HUES64 (cell line): Measurements from ENCODE around the gene MEGF6.

Experiments
- H3K27ac ChIP-seq: 2 replicates; pipeline ENCODE4 v1.7.0; 2013; ENCODE audit warnings: low read depth, low read length, inconsistent platforms
- H3K27me3 ChIP-seq: 2 replicates; pipeline ENCODE4 v1.6.1; 2013; ENCODE audit warnings: mild to moderate bottlenecking, low read length; ENCODE audit not compliant: insufficient read depth
- H3K36me3 ChIP-seq: 2 replicates; pipeline ENCODE4 v1.6.1; 2013; ENCODE audit warnings: mild to moderate bottlenecking, low read length; ENCODE audit not compliant: insufficient read depth
- H3K4me1 ChIP-seq: 2 replicates; pipeline ENCODE4 v1.6.1; 2013; ENCODE audit warnings: mild to moderate bottlenecking, low read length, moderate library complexity; ENCODE audit not compliant: insufficient read depth
- H3K4me3 ChIP-seq: 2 replicates; pipeline ENCODE4 v1.5.1; 2013; ENCODE audit warnings: mild to moderate bottlenecking, low read length, moderate library complexity
- H3K9ac ChIP-seq: 2 replicates; pipeline ENCODE4 v1.6.1; 2013; ENCODE audit warnings: mild to moderate bottlenecking, low read depth, low read length
- H3K9me3 ChIP-seq: 2 replicates; pipeline ENCODE4 v1.6.1; 2013; ENCODE audit warnings: low read depth, low read length; ENCODE audit not compliant: insufficient read depth
- WGBS: fragments of 150-250, 120-280 bp; methylation state at CpG from one replicate; pipeline ENCODE4 v1.1.7; 2013; ENCODE audit warnings: missing lambda C conversion rate; 5-methylcytosine and 5-hydroxymethylcytosine counted together

The MEGF6 gene

GRCh38 chr1:3460672-3461131 lies 150.6 kb downstream of the MEGF6 start:
- peaks cover 6% of the 10 kb centered on the region for H3K36me3 ChIP-seq
- no peak overlapping the region for H3K27ac ChIP-seq
- no peaks in the 10 kb centered on the region for H3K9me3 ChIP-seq
- no peak overlapping the region for H3K4me3 ChIP-seq
- WGBS, result 81% methylated on average over 14 of the region's 14 CpGs
- no peaks in the 10 kb centered on the region for H3K27me3 ChIP-seq
- H3K4me1 ChIP-seq, result peaks cover 7% of the 10 kb centered on the region; the same call in 1 of the 2 replicates
- H3K9ac ChIP-seq, result no peak overlapping the region; the same call in 1 of the 2 replicates

- WGBS, result 90% methylated on average over 23 of the region's 23 CpGs
- Histone ChIP-seq H3K9ac (no peak overlapping the region), H3K9me3 (no peaks in the 10 kb centered on the region), H3K36me3 (peaks cover 6% of the 10 kb centered on the region), H3K4me1 (peaks cover 7% of the 10 kb centered on the region; the same call in 1 of the 2 replicates), H3K27ac (no peak overlapping the region), H3K27me3 (no peaks in the 10 kb centered on the region), H3K4me3 (no peak overlapping the region)
These were observed 151.2 kb downstream of the MEGF6 start for GRCh38 chr1:3459940-3460671.

DNA sequence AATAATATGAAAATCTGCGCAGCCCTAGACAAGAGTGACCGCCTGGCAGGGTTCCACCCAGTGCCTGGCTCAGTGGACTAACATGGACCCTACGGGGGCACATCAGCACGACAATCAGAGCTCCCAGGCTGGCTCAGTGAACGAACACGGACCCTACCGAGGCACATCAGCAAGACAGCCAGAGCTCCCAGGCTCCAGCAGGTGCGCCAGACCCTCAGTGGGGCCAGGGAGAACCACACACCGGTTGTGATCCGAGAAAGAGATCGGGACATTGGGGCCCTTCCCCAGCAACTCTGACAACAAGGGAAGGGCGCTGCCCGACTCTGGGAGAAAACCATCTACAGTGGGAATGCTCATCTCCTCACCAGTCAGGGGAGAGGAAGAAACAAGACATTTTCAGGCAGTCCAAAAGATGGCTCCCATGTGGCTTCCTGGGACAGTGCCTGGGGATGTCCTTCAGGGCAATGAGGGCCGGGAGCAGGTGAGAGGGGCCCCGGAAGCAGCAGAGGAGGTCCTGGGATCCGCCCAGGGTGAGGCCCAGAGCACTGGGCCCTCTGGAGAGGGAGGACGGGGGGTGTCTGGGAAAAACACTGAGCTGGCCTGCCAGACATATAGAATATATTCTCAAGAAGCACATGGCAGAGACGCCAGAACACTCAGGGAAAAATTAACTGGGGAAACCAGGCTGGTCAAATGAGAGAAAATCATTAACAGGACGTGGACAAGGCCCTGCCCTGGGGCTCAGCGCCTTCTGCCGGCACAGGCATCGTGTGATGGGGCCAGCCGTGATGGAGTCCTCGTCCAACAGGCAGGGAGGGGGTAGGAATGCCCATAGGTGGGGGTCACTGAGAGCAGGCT lies 152.0 kb downstream of the MEGF6 start:
- 92% methylated on average over 24 of the region's 24 CpGs for WGBS
- Histone ChIP-seq H3K27ac (no peak overlapping the region), H3K4me1 (peaks cover 7% of the 10 kb centered on the region; the same call in 1 of the 2 replicates)

DNA sequence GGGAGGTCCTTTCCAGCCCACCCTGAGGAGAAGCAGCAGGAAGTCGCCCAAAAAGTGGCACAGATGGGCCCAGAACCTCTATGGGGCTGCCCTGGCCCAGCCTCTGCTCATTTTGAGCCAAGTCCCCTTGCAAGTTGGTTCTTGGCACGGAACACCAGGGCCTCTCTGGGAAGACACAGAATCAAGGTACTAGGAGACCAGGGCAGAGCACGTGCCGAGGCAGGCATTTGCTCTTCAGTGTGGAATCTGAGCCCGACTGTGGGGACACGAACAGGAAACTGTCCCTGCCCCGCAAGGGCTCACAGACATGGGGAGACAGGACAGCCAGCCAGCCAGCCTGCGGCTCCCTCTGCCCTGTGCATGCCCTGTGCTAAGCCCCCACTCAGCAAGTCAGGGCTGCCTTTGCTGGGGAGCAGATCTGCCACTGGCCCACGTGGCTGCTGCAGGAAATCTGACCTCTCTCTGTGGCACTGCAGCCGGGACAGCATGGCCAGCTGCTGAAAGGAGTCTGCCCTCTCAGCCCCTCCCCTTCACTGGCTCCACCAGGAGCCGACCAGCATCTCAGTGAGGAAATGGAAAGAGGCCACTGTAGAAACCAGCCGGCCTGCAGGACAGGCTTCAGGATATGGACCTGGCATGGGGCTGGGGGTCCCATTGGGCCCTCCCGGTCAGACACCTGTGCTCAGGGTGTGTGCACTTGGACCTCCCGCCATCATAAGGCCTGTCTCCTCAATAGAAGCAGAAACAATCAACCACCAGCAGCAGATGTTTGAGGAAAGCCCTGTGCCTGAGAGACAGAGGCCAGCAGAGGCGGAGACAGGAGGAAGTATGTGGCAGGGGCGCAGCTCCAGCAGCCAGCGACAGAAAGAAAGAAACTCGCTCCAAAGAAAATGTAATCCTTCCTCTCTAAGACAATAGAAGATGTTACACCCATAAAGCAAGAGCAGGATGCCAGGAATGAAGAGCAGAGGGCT lies 153.1 kb downstream of the MEGF6 start:
- Histone ChIP-seq H3K9me3 (no peaks in the 10 kb centered on the region), H3K4me3 (no peak overlapping the region), H3K27me3 (no peaks in the 10 kb centered on the region), H3K4me1 (peaks cover 13% of the 10 kb centered on the region), H3K9ac (no peak overlapping the region; the same call in 1 of the 2 replicates), H3K36me3 (peaks cover 6% of the 10 kb centered on the region), H3K27ac (no peak overlapping the region)
- 87% methylated on average over 17 of the region's 18 CpGs for WGBS

More for the DNA sequence above, 152.0 kb downstream of the MEGF6 start:
- H3K9me3 ChIP-seq, result no peaks in the 10 kb centered on the region
- peaks cover 6% of the 10 kb centered on the region for H3K36me3 ChIP-seq
- H3K4me3 ChIP-seq, result no peak overlapping the region
- no peak overlapping the region for H3K9ac ChIP-seq
- no peaks in the 10 kb centered on the region for H3K27me3 ChIP-seq

- no peaks in the 10 kb centered on the region for H3K9me3 ChIP-seq
- WGBS, result 90% methylated on average over 29 of the region's 29 CpGs
- H3K4me1 ChIP-seq, result peaks cover 13% of the 10 kb centered on the region
- H3K36me3 ChIP-seq, result peaks cover 6% of the 10 kb centered on the region
- H3K4me3 ChIP-seq, result no peak overlapping the region
- H3K27ac ChIP-seq, result no peak overlapping the region
- no peak overlapping the region for H3K9ac ChIP-seq
- no peaks in the 10 kb centered on the region for H3K27me3 ChIP-seq
These were observed 154.1 kb downstream of the MEGF6 start for GRCh38 chr1:3456964-3457909.

GRCh38 chr1:3456449-3456963 lies 154.8 kb downstream of the MEGF6 start:
- Histone ChIP-seq H3K4me3 (no peak overlapping the region), H3K9ac (no peak overlapping the region), H3K36me3 (peaks cover 6% of the 10 kb centered on the region), H3K9me3 (no peaks in the 10 kb centered on the region), H3K27ac (no peak overlapping the region), H3K27me3 (no peaks in the 10 kb centered on the region), H3K4me1 (peaks cover 13% of the 10 kb centered on the region)
- 92% methylated on average over 12 of the region's 12 CpGs for WGBS

DNA sequence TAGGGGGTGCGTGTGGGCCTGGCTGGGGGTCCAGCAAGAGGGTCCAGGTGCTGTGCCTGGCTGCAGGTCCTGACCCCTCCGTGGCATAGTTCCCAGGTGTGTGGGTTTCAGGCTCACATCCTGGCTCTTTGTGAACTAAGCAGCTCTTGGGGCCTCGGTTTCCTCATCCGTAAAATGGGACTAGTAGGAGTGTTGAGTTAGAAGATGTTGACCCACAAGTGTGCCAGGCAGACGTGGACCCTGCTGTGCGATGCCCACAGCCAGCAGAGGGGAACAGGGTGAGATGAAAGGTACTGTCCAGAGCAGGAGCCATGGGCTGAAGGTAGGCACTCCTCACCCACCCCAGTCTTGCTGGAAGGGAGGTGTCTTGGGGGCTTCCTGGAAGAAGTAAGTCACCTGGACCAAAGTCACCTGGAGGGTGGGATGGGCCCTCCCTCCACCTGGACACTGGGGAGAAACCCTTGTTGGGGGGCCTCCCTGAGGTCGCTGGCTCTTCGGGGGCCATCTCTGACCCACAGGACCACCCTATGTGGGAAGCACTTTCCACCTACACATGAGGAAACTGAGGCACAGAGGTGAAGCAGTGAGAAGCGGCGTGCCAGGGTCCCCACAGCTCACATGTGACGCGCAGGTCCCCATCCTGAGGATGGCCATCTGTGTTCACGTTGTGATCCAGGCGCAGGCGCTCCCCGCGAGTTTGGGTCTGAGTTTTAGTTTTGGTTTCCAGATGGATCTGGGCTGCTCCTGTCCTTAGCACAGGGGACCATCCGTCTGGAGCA lies 155.4 kb downstream of the MEGF6 start:
- WGBS, result 90% methylated on average over 18 of the region's 18 CpGs
- H3K9ac ChIP-seq, result peak overlapping the region; percentile 82
- H3K27me3 ChIP-seq, result no peaks in the 10 kb centered on the region
- peak overlapping the region; percentile 75 for H3K4me3 ChIP-seq
- peak overlapping the region; percentile 99 for H3K27ac ChIP-seq
- H3K36me3 ChIP-seq, result peaks cover 6% of the 10 kb centered on the region
- H3K4me1 ChIP-seq, result peaks cover 12% of the 10 kb centered on the region
- no peaks in the 10 kb centered on the region for H3K9me3 ChIP-seq

GRCh38 chr1:3454811-3455618 lies 156.3 kb downstream of the MEGF6 start:
- Histone ChIP-seq H3K9ac (peak overlapping the region; percentile 82), H3K4me3 (peak overlapping the region; percentile 75), H3K9me3 (no peaks in the 10 kb centered on the region), H3K4me1 (peaks cover 6% of the 10 kb centered on the region), H3K27ac (peak overlapping the region; percentile 99), H3K27me3 (no peaks in the 10 kb centered on the region), H3K36me3 (peaks cover 6% of the 10 kb centered on the region)
- 2% methylated on average over 37 of the region's 46 CpGs for WGBS
